Stimulated activated CD8-positive, alpha-beta memory T cell treated with anti-CD3 and anti-CD28 coated beads, Interleukin-12 subunit alpha, Interleukin-12 subunit beta, amount 100 ng/mL, for 1 hour (primary cell): ENCODE data around the gene ZRSR2.

Experiments used
- DNase-seq: peaks from one replicate; pipeline ENCODE4 v3.0.0-alpha.2; 2020; ENCODE audit warnings: low read depth

The ZRSR2 gene

GRCh38 chrX:15853586-15854079, 63.3 kb downstream of the ZRSR2 start:
- DNase-seq = no peak

DNA sequence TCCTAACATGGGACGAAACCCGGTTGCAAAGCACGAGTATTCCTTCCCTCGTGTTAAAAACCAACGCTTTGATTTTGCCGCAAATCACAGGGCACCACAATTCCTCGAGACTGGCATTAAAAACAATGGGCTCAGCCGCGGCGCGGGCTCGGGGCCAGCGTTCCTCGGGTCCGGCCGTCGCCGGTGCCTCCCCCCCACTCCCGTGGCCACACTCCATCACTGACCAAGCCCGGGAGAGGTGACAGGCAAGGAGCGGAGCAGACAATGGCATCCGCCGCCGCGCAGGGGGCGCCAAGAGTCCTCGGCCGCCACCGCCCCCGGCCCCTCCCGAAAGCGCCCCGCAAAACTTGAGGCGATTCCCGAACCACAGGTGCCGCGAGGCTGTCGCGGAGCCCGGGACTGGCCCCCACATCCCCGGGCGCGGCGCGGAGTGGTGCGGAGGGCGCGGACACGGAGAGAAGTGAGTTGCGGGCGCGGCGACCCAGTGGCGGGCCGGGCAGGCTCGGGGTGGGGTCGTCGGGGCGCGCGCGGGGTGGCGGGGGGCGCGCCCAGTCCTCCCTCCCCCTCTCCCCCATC, 63.9 kb downstream of the ZRSR2 start:
- peak; percentile 12 for DNase-seq

DNA sequence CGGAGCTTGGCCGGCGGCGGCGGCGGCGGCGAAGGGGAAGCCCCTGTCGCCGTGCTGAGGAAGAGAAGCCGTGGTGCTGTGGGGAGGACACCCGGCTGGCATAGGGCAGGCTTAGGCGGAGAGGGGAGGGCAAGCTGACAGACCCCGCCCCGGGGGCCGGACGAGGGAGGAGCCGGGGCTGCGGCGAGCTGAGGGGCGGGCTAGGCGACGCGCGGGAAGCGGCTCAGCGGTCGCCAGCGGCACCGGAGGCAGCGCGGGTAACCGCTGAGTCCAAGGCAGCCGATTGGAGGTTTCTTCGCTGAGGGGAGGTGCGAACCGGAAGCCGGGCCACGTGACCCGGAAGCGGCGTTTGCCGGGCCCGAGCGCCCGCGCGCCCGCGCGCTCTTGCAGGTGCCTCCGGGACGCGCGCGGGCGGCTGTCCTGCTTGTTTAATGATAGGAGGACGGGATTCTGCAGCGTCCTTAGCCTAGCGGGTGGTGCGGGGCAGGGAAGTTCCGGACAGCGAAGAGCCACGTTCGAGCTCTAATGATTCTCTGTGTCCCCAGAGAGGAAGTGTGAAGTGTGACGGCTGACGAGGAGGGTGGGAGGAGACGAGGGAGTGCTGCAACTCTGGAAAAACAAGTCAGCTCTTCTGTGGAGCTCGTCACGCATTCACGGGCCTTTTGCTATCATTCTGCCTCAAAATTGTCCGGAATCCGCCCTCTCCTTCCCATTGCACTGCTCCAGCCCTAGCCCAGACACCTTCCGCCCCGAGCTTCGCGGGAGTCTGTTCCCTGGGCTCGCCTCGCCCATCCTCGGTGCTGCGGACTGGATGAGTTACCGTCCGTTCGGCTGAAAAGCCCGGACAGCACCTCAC, 64.7 kb downstream of the ZRSR2 start, which contains the start of gene AP1S2:
TSS of gene AP1S2 (minus strand) at position 102 of the 856 bp plus-strand sequence. CDS start 2,289 bp downstream, outside the sequence.
- peak; percentile 82 for DNase-seq

- DNase-seq = no peak
Measured at GRCh38 chrX:15855568-15856221, 65.4 kb downstream of the ZRSR2 start.

- no peak for DNase-seq
Measured at GRCh38 chrX:15856222-15856587, 65.9 kb downstream of the ZRSR2 start.

DNA sequence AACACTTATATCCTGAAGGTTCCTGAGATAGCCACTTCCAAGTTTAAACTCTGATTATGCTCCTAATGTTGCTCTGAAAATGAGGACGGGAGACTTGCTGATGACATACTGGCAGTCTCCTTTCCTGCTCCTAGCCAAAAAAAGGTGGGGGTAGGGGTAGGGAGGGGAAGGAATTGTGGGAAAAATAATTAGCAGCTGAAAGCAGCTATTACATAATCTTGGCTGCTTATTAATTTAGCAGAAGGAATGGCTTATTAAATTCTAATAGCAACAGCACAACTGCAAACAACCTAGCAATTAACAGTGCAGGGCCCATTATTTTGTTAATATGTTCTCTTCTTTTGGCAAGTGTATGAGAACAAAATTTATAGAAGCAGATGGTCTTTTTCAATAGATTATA, 66.4 kb downstream of the ZRSR2 start:
- no peak for DNase-seq

- no peak for DNase-seq
Measured at GRCh38 chrX:15858051-15858450, 67.8 kb downstream of the ZRSR2 start.

DNA sequence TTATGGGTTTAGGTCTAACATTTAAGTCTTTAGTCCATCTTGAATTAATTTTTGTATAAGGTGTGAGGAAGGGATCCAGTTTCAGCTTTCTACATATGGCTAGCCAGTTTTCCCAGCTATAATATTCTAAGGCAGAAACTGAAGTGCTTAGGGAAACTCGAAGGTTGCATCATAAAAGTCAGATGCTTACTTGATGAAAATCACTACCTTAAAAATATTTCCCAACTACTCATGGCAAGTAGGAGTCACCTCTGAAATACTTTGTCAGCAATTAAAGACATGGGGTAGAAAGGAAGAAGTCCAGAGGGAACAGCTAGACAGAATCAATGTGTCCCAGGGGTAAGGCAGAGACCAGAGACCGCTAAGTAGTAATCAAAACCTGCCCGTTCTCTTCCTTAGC, 70.6 kb downstream of the ZRSR2 start:
- DNase-seq = no peak

DNA sequence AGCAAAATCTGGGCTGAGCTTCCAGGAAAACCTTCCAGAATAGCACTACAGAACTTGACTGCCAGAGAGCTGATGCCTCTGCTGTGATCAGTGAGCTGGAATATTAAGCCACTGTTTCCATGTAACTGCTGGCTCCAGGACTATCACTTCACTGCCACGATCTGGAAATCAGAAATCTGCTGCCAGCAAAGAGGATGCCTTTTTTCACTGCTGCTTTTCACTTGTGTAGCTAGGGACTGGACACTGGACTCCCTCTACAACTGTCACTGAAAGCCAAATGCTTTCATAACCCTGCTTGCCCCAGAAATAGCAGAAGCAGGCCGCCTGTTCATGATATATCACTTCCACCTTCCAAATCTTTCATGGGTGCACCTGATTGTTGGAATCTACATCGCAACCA, 73.7 kb downstream of the ZRSR2 start:
- no peak for DNase-seq

DNA sequence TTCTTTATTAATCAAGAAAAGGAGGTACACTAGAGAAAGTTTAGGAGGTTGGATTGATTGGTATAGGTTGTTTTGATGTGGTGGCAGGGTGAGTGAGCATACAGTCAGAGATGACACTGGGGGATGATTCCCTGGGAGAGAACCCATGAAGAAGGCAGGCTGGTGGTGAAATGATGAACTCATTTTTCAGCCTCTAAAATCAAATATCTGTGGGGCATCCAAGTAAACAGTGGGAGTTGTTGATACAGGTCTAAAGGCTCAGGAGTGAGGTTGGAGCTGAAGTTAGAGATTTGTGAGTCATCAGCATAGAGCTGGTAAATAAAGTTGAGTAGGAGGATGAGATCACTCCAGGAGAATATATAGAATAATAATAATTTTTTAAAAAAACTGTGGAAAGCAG, 74.3 kb downstream of the ZRSR2 start:
- no peak for DNase-seq

GRCh38 chrX:15866147-15866546, 75.9 kb downstream of the ZRSR2 start:
- no peak for DNase-seq

DNA sequence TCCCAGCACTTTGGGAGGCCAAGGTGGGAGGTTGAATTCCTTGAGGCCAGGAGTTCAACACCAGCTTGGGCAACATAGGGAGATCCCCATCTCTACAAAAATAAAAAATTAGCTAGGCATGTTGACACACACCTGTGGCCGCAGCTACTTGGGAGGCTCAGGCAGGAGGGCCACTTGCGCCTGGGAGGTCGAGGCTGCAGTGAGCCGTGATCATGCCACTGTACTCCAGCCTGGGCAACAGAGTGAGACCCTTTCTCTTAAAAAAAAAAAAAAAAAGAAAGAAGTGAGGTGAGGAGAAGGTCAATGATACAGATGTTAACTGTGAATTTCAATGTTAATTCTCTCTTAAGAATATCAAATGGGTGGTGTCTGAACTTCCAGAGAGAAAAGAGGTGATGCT, 79.4 kb downstream of the ZRSR2 start:
- DNase-seq = no peak

DNA sequence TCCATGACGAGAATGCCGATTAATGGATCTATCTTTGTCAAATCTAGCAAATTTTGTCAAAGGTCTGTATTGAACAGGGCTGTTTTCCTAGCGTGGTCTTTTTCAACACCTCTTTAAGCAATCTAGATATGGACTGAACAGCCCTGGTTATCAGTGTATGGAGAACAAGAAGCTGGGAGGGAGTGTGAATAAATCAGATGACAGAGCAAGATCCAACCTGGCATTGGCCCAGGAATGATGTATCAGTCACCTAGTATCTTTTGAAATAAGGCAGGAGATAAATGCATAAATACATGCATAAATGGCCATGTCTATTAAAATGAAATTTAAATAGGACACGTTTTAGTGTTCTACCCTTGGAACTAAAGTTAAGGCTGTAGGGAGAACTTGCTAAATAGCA, 80.0 kb downstream of the ZRSR2 start:
- no peak for DNase-seq
